DOHH2 (cell line): ENCODE measurements around the gene MMP23B.

Experiments used
- H3F3A ChIP-seq: fragments of 200-600 bp; sonication (generic), shearing (Covaris generic); 2 replicates; pipeline ENCODE4 v1.6.0; 2016; ENCODE audit warnings: antibody characterized with exemption, mild to moderate bottlenecking; ENCODE audit not compliant: control insufficient read depth, insufficient read depth
- H3K27ac ChIP-seq: fragments of 200-600 bp; sonication (generic); 2 replicates; pipeline ENCODE4 v1.5.1; 2014; ENCODE audit warnings: low read depth, mild to moderate bottlenecking, low read length, moderate library complexity
- H3K27me3 ChIP-seq: fragments of 200-600 bp; sonication (generic); 2 replicates; pipeline ENCODE4 v1.6.1; 2014; ENCODE audit warnings: mild to moderate bottlenecking, low read length, mixed read lengths; ENCODE audit not compliant: control insufficient read depth
- H3K36me3 ChIP-seq: fragments of 200-600 bp; sonication (generic); 2 replicates; pipeline ENCODE4 v1.6.1; 2014; ENCODE audit warnings: mild to moderate bottlenecking, low read length, moderate library complexity, mixed read lengths; ENCODE audit not compliant: control insufficient read depth
- H3K4me1 ChIP-seq: fragments of 200-600 bp; sonication (generic); 2 replicates; pipeline ENCODE4 v1.6.1; 2014; ENCODE audit warnings: mild to moderate bottlenecking, low read length, mixed read lengths; ENCODE audit not compliant: control insufficient read depth
- H3K4me2 ChIP-seq: fragments of 200-600 bp; sonication (generic); 2 replicates; pipeline ENCODE4 v1.6.0; 2014; ENCODE audit warnings: mild to moderate bottlenecking, low read length, moderate library complexity
- H3K4me3 ChIP-seq: fragments of 200-600 bp; sonication (generic); 2 replicates; pipeline ENCODE4 v1.5.1; 2014; ENCODE audit warnings: mild to moderate bottlenecking, low read length, mixed read lengths
- H3K79me2 ChIP-seq: fragments of 200-600 bp; sonication (generic); 2 replicates; pipeline ENCODE4 v1.6.1; 2014; ENCODE audit warnings: mild to moderate bottlenecking, low read length, mixed read lengths; ENCODE audit not compliant: control insufficient read depth
- H3K9me2 ChIP-seq: fragments of 200-600 bp; sonication (generic); replicated peaks from 2 replicates; pipeline ENCODE4 v1.6.1; 2014; ENCODE audit warnings: mild to moderate bottlenecking, low read length, mixed read lengths; ENCODE audit not compliant: control insufficient read depth
- H3K9me3 ChIP-seq: fragments of 200-600 bp; sonication (generic); 2 replicates; pipeline ENCODE4 v1.6.1; 2014; ENCODE audit warnings: antibody characterized with exemption, low read length, mixed read lengths; ENCODE audit not compliant: control insufficient read depth, insufficient read depth
- H4K20me1 ChIP-seq: fragments of 200-600 bp; sonication (generic); 2 replicates; pipeline ENCODE4 v1.6.0; 2014; ENCODE audit warnings: low read depth, mild to moderate bottlenecking, antibody characterized with exemption, low read length, moderate library complexity; ENCODE audit not compliant: control insufficient read depth, insufficient read depth
- EZH2phosphoT487 ChIP-seq: fragments of 200-600 bp; sonication (generic); IDR thresholded peaks from 2 replicates; pipeline ENCODE4 v1.6.1; 2017; ENCODE audit warnings: borderline replicate concordance, mild to moderate bottlenecking, antibody characterized with exemption, low read length, moderate library complexity, mixed read lengths
- TF ChIP-seq, protein P1 (sequence below): fragments of 200-600 bp; sonication (generic); IDR thresholded peaks from one replicate; pipeline ENCODE4 v1.5.1; 2014; ENCODE audit warnings: antibody characterized with exemption, mild to moderate bottlenecking, low read depth, low read length; ENCODE audit not compliant: poor library complexity, severe bottlenecking

The MMP23B gene

GRCh38 chr1:1600861-1601563 is 31.0 kb upstream of the MMP23B start:
- Histone ChIP-seq H3K36me3 (no peaks in the 10 kb centered on the region), H3F3A (no peaks in the 10 kb centered on the region; the same call in 1 of the 2 replicates), H4K20me1 (0 out of 2 replicates have a peak, but pooled peaks cover 3% of the 10 kb centered on the region), H3K27ac (no peak overlapping the region), H3K4me3 (no peak overlapping the region), H3K9me2 (no peaks in the 10 kb centered on the region), H3K4me2 (no peak overlapping the region), H3K27me3 (peaks cover 53% of the 10 kb centered on the region), H3K79me2 (no peaks in the 10 kb centered on the region), H3K4me1 (peaks cover 25% of the 10 kb centered on the region), H3K9me3 (no peaks in the 10 kb centered on the region)
- TF ChIP-seq, protein P1, sequence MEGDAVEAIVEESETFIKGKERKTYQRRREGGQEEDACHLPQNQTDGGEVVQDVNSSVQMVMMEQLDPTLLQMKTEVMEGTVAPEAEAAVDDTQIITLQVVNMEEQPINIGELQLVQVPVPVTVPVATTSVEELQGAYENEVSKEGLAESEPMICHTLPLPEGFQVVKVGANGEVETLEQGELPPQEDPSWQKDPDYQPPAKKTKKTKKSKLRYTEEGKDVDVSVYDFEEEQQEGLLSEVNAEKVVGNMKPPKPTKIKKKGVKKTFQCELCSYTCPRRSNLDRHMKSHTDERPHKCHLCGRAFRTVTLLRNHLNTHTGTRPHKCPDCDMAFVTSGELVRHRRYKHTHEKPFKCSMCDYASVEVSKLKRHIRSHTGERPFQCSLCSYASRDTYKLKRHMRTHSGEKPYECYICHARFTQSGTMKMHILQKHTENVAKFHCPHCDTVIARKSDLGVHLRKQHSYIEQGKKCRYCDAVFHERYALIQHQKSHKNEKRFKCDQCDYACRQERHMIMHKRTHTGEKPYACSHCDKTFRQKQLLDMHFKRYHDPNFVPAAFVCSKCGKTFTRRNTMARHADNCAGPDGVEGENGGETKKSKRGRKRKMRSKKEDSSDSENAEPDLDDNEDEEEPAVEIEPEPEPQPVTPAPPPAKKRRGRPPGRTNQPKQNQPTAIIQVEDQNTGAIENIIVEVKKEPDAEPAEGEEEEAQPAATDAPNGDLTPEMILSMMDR = no peak
- no peak for TF ChIP-seq EZH2phosphoT487

DNA sequence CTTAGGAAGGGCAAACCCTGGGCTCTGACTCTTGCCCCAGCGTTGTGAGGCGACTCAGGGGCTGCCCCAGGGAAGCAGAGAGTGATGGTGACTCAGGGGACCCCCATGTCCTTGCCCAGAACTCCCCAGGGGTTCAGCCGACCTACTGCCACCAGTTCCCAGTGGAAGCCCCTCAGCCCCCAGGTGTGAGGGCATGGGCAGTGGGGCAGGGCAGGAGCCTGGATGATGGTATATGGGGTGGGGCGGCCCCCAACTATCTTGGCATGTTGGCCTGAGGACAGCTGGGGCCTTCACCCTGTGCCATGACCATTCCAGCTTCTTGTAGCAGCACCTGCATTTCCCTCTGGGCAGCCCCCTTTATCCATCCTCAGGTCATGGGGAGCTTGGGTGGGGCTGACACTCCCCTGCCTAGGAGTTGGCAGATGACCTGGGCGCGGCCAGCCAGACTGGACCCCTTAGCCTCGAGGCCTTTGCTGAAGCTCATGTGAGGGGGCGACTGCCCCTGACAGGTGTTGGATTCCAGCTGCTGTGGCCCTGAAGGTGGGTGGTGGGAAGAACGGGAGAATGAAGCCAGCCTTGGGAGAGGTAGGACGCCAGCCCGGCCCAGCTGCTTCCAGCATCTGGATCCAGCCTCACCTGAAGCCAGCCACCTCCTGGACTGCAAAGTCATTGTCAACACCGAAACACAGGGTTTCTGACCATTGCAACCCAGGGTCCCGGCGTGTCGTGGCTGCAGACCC is 30.2 kb upstream of the MMP23B start:
- H3K9me2 ChIP-seq = no peaks in the 10 kb centered on the region
- H3K27ac ChIP-seq = no peak overlapping the region
- no peaks in the 10 kb centered on the region for H3K79me2 ChIP-seq
- no peak for TF ChIP-seq EZH2phosphoT487
- TF ChIP-seq, protein P1 = no peak
- H4K20me1 ChIP-seq = 0 out of 2 replicates have a peak, but pooled peaks cover 3% of the 10 kb centered on the region
- no peak overlapping the region for H3K4me3 ChIP-seq
- H3K36me3 ChIP-seq = no peaks in the 10 kb centered on the region
- H3K4me2 ChIP-seq = no peak overlapping the region
- H3K27me3 ChIP-seq = peaks cover 46% of the 10 kb centered on the region
- peaks cover 28% of the 10 kb centered on the region for H3K4me1 ChIP-seq
- peaks cover 2% of the 10 kb centered on the region for H3F3A ChIP-seq
- H3K9me3 ChIP-seq = no peaks in the 10 kb centered on the region

- Histone ChIP-seq H3K9me3 (no peaks in the 10 kb centered on the region), H3K27ac (no peak overlapping the region), H3K79me2 (no peaks in the 10 kb centered on the region), H3K4me2 (no peak overlapping the region), H3K27me3 (peaks cover 43% of the 10 kb centered on the region), H3K4me3 (no peak overlapping the region), H3K4me1 (peaks cover 35% of the 10 kb centered on the region), H4K20me1 (0 out of 2 replicates have a peak, but pooled peaks cover 3% of the 10 kb centered on the region), H3F3A (peaks cover 3% of the 10 kb centered on the region), H3K36me3 (no peaks in the 10 kb centered on the region), H3K9me2 (no peaks in the 10 kb centered on the region)
- TF ChIP-seq, protein P1 = no peak
Observed at GRCh38 chr1:1602304-1602967, 29.5 kb upstream of the MMP23B start.
